ENCODE results near the gene PIPOX.

PIPOX gene

DNA sequence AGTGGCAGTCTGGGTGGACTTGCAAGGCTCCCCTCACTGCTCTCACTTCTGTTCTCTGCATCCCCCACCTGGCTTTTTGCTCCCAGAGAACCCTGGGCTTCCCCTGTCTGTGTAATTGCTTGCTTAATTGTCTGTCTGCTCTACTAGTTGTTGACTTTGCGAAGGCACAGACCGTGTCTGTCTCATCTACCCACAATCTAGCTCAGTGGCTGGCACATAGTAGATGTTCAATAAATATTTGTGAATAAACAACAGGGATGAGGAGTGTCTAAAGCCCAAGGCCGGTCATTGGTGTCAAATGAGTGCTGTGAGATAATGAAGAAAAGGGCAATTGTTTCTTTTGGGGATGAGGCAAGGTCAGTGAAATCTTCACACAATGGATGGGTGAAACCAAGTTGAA lies 34.4 kb upstream of the PIPOX start:
- H3K9me3 Mint-ChIP-seq: no peaks in the 10 kb centered on the region
- ATAC-seq (replicated peaks) (no peak), DNase-seq (no peak)
- H3K4me3 Mint-ChIP-seq: no peak overlapping the region
- H3K27ac Mint-ChIP-seq: no peak overlapping the region
- peaks cover 55 to 63% of the 10 kb centered on the region in 2 donors for H3K27me3 Mint-ChIP-seq
- no peaks in the 10 kb centered on the region for H3K36me3 Mint-ChIP-seq
- H3K4me1 Mint-ChIP-seq: peaks cover 12 to 16% of the 10 kb centered on the region in 2 donors

DNA sequence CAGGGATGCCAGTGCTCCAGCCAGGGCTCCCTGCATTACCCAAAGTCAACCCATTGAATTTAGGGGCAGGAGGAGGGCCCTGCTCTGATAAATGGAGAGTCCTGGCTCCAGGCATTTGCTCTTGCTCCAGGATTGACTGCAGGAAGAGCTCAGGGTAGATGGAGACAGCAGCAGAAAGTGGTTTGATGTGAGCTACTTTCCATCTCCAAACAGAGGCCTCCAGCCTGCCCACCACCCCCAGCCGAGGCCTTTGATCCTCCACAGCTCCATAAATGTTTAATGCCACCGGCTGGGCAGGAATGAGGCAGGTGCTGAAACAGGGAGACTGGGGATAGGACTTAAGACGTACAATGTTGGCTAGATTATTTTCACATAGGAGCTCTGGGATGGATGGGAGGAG lies 32.8 kb upstream of the PIPOX start:
- Mint-ChIP-seq H3K4me1 (peaks cover 9 to 11% of the 10 kb centered on the region in 2 donors), H3K27me3 (peaks cover 46 to 48% of the 10 kb centered on the region in 2 donors)

GRCh38 chr17:29010586-29010985 lies 32.4 kb upstream of the PIPOX start:
- ATAC-seq (replicated peaks) (no peak), DNase-seq (no peak)
- H3K27me3 Mint-ChIP-seq: peaks cover 43 to 46% of the 10 kb centered on the region in 2 donors
- H3K4me1 Mint-ChIP-seq: peaks cover 8% of the 10 kb centered on the region in 2 donors
- no peaks in the 10 kb centered on the region for H3K36me3 Mint-ChIP-seq
- H3K27ac Mint-ChIP-seq: no peak overlapping the region
- H3K4me3 Mint-ChIP-seq: no peak overlapping the region
- H3K9me3 Mint-ChIP-seq: no peaks in the 10 kb centered on the region

More for the DNA sequence above, 32.8 kb upstream of the PIPOX start:
- ATAC-seq (replicated peaks): no peak
- DNase-seq: no peak
- H3K27ac Mint-ChIP-seq: no peak overlapping the region
- no peaks in the 10 kb centered on the region for H3K9me3 Mint-ChIP-seq
- no peaks in the 10 kb centered on the region for H3K36me3 Mint-ChIP-seq
- H3K4me3 Mint-ChIP-seq: no peak overlapping the region

DNA sequence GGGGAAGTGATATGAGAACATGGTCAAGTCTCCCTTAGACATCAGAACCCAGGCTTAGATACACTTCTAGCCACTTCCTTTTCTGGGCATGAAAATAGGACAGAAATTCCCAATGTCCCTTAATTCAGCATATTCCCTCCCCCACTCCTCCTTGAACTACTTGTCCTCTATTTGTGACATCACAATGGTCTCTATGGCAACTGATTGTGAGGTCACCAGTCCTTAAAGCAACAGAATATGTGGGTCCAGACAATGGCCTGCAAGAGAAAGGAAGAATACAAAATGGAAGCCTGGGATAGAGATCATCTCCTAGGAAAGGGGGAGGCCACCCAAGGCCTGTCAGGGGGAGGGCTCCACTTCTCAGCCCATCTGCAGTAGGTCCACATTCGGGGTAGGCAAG lies 30.4 kb upstream of the PIPOX start:
- Mint-ChIP-seq H3K27me3 (peaks cover 42 to 44% of the 10 kb centered on the region in 2 donors), H3K27ac (no peak overlapping the region), H3K9me3 (no peaks in the 10 kb centered on the region), H3K4me1 (peaks cover 8% of the 10 kb centered on the region in 2 donors), H3K4me3 (no peak overlapping the region), H3K36me3 (no peaks in the 10 kb centered on the region)
- ATAC-seq (replicated peaks) (no peak), DNase-seq (no peak)

GRCh38 chr17:29014716-29015115 lies 28.2 kb upstream of the PIPOX start:
- no peaks in the 10 kb centered on the region for H3K36me3 Mint-ChIP-seq
- no peaks in the 10 kb centered on the region for H3K9me3 Mint-ChIP-seq
- peaks cover 19 to 21% of the 10 kb centered on the region in 2 donors for H3K4me1 Mint-ChIP-seq
- DNase-seq: no peak
- H3K4me3 Mint-ChIP-seq: no peak overlapping the region
- no peak for ATAC-seq (replicated peaks)
- H3K27ac Mint-ChIP-seq: no peak overlapping the region
- H3K27me3 Mint-ChIP-seq: peaks cover 41 to 47% of the 10 kb centered on the region in 2 donors

- Mint-ChIP-seq H3K27me3 (peaks cover 38 to 55% of the 10 kb centered on the region in 2 donors), H3K9me3 (no peaks in the 10 kb centered on the region), H3K4me1 (peaks cover 13 to 22% of the 10 kb centered on the region in 2 donors), H3K36me3 (no peaks in the 10 kb centered on the region), H3K4me3 (no peak overlapping the region), H3K27ac (no peak overlapping the region)
- ATAC-seq (replicated peaks) (no peak), DNase-seq (no peak)
Measured at GRCh38 chr17:29016345-29017210, 26.4 kb upstream of the PIPOX start.

DNA sequence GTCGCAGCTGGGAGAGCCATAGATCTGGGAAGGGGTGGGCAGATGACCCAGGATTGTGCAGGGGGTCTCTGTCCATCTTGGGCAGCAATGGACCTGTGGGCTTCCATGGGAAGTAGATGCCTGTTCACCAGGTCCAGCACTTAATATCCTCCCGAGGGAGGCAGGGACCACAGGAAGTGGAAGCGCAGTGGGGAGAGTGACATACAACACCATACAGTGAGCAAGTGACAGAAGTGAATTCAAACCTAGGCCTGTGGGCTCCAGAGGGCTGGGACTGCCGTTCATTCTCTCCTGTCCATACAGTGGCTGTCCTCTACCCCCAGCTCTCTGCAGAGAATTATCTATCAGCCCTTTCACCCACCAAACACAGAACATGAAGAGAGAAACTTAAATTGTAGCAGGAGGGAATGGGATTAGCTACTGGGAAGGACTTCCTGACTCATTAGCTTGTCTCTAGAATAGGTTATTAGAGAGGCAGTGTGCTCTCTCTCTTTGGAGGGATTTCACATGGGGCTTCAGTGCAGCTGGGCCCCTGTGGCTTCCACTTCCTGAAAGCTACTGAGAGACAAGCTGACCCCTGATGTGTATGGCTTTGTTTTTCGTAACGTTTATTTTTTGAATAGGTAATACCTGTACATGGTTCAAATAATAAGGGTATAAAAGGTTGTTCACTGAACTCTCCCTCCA lies 24.0 kb upstream of the PIPOX start:
- Mint-ChIP-seq H3K27me3 (peaks cover 45 to 75% of the 10 kb centered on the region in 2 donors), H3K36me3 (no peaks in the 10 kb centered on the region), H3K4me1 (peaks cover 11 to 18% of the 10 kb centered on the region in 2 donors), H3K4me3 (peak overlapping the region in 1 of 2 donors; percentile 48), H3K27ac (no peak overlapping the region), H3K9me3 (no peaks in the 10 kb centered on the region)
- no peak for DNase-seq
- ATAC-seq (replicated peaks): peak; percentile 44 to 66

GRCh38 chr17:29019475-29020181 lies 23.3 kb upstream of the PIPOX start:
- H3K27me3 Mint-ChIP-seq: peaks cover 52 to 76% of the 10 kb centered on the region in 2 donors
- H3K36me3 Mint-ChIP-seq: no peaks in the 10 kb centered on the region
- H3K9me3 Mint-ChIP-seq: no peaks in the 10 kb centered on the region
- no peak overlapping the region for H3K27ac Mint-ChIP-seq
- ATAC-seq (replicated peaks) (peak; percentile 66 to 74), DNase-seq (no peak)
- peak overlapping the region; percentile 21 to 48 for H3K4me3 Mint-ChIP-seq
- H3K4me1 Mint-ChIP-seq: peaks cover 11 to 18% of the 10 kb centered on the region in 2 donors

- H3K27me3 Mint-ChIP-seq: peaks cover 52 to 82% of the 10 kb centered on the region in 2 donors
- H3K9me3 Mint-ChIP-seq: no peaks in the 10 kb centered on the region
- DNase-seq (no peak), ATAC-seq (replicated peaks) (no peak)
- H3K27ac Mint-ChIP-seq: no peak overlapping the region
- no peak overlapping the region for H3K4me3 Mint-ChIP-seq
- H3K4me1 Mint-ChIP-seq: peaks cover 11 to 18% of the 10 kb centered on the region in 2 donors
- H3K36me3 Mint-ChIP-seq: no peaks in the 10 kb centered on the region
Measured at GRCh38 chr17:29020576-29020975, 22.4 kb upstream of the PIPOX start.

GRCh38 chr17:29021226-29021625 lies 21.7 kb upstream of the PIPOX start:
- DNase-seq: no peak
- no peak for ATAC-seq (replicated peaks)
- peaks cover 47 to 80% of the 10 kb centered on the region in 2 donors for H3K27me3 Mint-ChIP-seq
- no peak overlapping the region for H3K27ac Mint-ChIP-seq
- H3K36me3 Mint-ChIP-seq: no peaks in the 10 kb centered on the region
- peaks cover 11 to 18% of the 10 kb centered on the region in 2 donors for H3K4me1 Mint-ChIP-seq
- no peak overlapping the region for H3K4me3 Mint-ChIP-seq
- no peaks in the 10 kb centered on the region for H3K9me3 Mint-ChIP-seq

DNA sequence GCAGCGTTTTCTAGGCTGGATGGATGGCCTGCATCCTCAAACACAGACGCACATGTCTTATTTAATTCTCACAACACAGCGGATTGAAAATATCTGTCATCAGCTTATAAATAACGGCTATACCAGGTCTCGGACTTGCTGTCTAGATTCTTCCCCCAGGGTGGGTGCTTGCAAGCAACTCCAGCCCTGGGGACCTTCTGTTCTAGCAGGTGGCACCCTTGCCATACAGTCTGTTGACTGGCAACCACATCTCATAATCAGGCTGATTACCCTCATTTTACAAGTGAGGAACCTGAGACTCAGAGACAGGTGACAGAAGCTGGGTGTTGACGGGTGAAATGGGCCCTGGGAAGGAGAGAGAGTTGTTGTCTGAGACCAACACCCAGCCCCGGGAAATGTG lies 20.9 kb upstream of the PIPOX start:
- Mint-ChIP-seq H3K4me3 (no peak overlapping the region), H3K9me3 (no peaks in the 10 kb centered on the region), H3K4me1 (peaks cover 11 to 18% of the 10 kb centered on the region in 2 donors), H3K27me3 (peaks cover 49 to 86% of the 10 kb centered on the region in 2 donors), H3K36me3 (no peaks in the 10 kb centered on the region), H3K27ac (no peak overlapping the region)
- no peak for DNase-seq
- ATAC-seq (replicated peaks): no peak

GRCh38 chr17:29024316-29024952 lies 18.5 kb upstream of the PIPOX start:
- Mint-ChIP-seq H3K27me3 (peaks cover 44 to 79% of the 10 kb centered on the region in 2 donors), H3K9me3 (no peaks in the 10 kb centered on the region), H3K4me3 (no peak overlapping the region)

DNA sequence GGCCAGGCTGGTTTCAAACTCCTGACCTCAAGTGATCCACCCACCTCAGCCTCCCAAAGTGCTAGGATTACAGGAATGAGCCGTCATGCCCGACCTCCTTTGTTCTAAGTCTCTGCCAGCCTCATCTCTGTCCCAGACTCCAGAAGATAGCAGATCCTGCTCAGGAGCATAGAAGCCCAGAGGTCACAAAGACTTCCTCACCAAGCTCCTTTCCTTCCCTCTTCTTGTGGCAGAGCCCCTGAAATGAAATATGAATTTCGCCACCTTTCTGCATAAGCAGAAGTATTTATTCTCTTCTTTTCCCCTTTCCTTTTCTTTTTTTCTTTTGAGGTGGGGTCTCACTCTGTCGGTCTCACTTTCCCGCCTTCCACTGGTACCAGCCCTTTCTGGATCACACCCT lies 11.5 kb upstream of the PIPOX start:
- H3K4me1 Mint-ChIP-seq: no peaks in the 10 kb centered on the region
- no peak overlapping the region for H3K27ac Mint-ChIP-seq
- H3K9me3 Mint-ChIP-seq: peaks cover 7 to 8% of the 10 kb centered on the region in 2 donors
- ATAC-seq (replicated peaks) (no peak), DNase-seq (no peak)
- H3K4me3 Mint-ChIP-seq: no peak overlapping the region
- H3K27me3 Mint-ChIP-seq: peaks cover 52 to 79% of the 10 kb centered on the region in 2 donors
- H3K36me3 Mint-ChIP-seq: peaks cover 7 to 8% of the 10 kb centered on the region in 2 donors

More at GRCh38 chr17:29024316-29024952, 18.5 kb upstream of the PIPOX start:
- DNase-seq (no peak), ATAC-seq (replicated peaks) (no peak)
- Mint-ChIP-seq H3K27ac (no peak overlapping the region), H3K36me3 (no peaks in the 10 kb centered on the region), H3K4me1 (peaks cover 3 to 8% of the 10 kb centered on the region in 2 donors)

Data from stimulated activated naive B cell treated with anti-CD40 and anti-IgM and Interleukin-4, amounts not matched to agents 10 μg/mL and 1 μg/mL and 100 μg/mL, for 72 hours (primary cell).